HCT116 (cell line): Measurements from ENCODE around the gene ZNF750.

Experiments
- CEBPB ChIP-seq: IDR thresholded peaks from 2 replicates; pipeline ENCODE4 v1.6.1; 2012; ENCODE audit warnings: low read depth
- ELF1 ChIP-seq: IDR thresholded peaks from 2 replicates; pipeline ENCODE4 v1.6.1; 2012; ENCODE audit warnings: low read depth, borderline replicate concordance
- EZH2 ChIP-seq: fragments of 200-600 bp; sonication (generic); IDR thresholded peaks from 2 replicates; pipeline ENCODE4 v1.6.1; 2017; ENCODE audit warnings: antibody characterized with exemption, mixed run types
- EZH2phosphoT487 ChIP-seq: fragments of 200-600 bp; IDR thresholded peaks from 2 replicates; pipeline ENCODE4 v1.6.1; 2018; ENCODE audit warnings: antibody characterized with exemption, borderline replicate concordance
- POLR2AphosphoS5 ChIP-seq: IDR thresholded peaks from 2 replicates; pipeline ENCODE4 v1.6.1; 2011; ENCODE audit warnings: mild to moderate bottlenecking, low read depth, low read length, moderate library complexity
- RAD21 ChIP-seq: IDR thresholded peaks from 2 replicates; pipeline ENCODE4 v1.6.1; 2012; ENCODE audit warnings: low read depth, mild to moderate bottlenecking
- SP1 ChIP-seq: IDR thresholded peaks from 2 replicates; pipeline ENCODE4 v1.6.1; 2012; ENCODE audit warnings: low read depth
- YY1 ChIP-seq: IDR thresholded peaks from 2 replicates; pipeline ENCODE4 v1.6.1; 2011; ENCODE audit warnings: low read length, low read depth, moderate library complexity, mild to moderate bottlenecking; ENCODE audit not compliant: insufficient replicate concordance; ENCODE audit errors: extremely low read depth
- ZNF274 ChIP-seq: fragments of 200-500 bp; sonication (Bioruptor generic); IDR thresholded peaks from 2 replicates; pipeline ENCODE4 v1.6.1; 2014; ENCODE audit warnings: mild to moderate bottlenecking, low read depth, low read length, inconsistent platforms
- TF ChIP-seq, protein P1 (sequence below), 3 experiments: fragments of 200-600 bp in 1 of 3; sonication (generic) in 1 of 3; IDR thresholded peaks in 2 of 3; conservative IDR thresholded peaks in 1 of 3; 2 replicates each; pipeline ENCODE4 v1.5.1; 2012 to 2017; ENCODE audit warnings: low read depth in 2 of 3, low read length in 2 of 3, antibody characterized with exemption in 1 of 3, borderline replicate concordance in 1 of 3, control low read depth in 1 of 3, mild to moderate bottlenecking in 1 of 3, mixed read lengths in 1 of 3, mixed run types in 1 of 3, moderate library complexity in 1 of 3; ENCODE audit not compliant: insufficient read depth in 1 of 3
- TF ChIP-seq, protein P2 (sequence below): IDR thresholded peaks from 2 replicates; pipeline ENCODE4 v1.6.1; 2012; ENCODE audit warnings: low read depth
- TF ChIP-seq, protein P3 (sequence below): IDR thresholded peaks from 2 replicates; pipeline ENCODE4 v1.6.1; 2012
- TF ChIP-seq, protein P4 (sequence below): IDR thresholded peaks from 2 replicates; pipeline ENCODE4 v1.6.1; 2012

DNA sequence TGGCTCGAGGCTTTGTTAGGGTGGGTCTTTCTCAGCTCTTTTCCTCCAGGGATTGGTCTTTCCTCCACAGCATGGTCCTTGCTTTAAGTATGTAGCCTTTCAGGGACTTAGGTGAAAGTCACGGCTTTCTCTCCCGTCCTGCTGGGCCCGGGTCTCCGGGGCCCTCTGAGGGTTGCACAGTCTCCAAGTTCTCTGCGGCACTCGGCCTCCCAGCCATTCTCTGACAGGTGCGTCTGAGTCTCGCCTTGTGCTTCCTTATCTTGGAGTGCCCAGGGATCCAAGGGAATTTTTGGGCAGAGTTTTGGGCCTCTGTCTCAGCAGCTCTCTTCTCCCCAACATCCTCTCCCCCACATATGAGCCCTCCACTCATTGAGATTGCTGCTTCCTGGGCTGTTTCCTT lies 36.6 kb downstream of the ZNF750 start:
- TF ChIP-seq, protein P1, sequence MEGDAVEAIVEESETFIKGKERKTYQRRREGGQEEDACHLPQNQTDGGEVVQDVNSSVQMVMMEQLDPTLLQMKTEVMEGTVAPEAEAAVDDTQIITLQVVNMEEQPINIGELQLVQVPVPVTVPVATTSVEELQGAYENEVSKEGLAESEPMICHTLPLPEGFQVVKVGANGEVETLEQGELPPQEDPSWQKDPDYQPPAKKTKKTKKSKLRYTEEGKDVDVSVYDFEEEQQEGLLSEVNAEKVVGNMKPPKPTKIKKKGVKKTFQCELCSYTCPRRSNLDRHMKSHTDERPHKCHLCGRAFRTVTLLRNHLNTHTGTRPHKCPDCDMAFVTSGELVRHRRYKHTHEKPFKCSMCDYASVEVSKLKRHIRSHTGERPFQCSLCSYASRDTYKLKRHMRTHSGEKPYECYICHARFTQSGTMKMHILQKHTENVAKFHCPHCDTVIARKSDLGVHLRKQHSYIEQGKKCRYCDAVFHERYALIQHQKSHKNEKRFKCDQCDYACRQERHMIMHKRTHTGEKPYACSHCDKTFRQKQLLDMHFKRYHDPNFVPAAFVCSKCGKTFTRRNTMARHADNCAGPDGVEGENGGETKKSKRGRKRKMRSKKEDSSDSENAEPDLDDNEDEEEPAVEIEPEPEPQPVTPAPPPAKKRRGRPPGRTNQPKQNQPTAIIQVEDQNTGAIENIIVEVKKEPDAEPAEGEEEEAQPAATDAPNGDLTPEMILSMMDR (IDR thresholded peaks at IDR 0.05 in 2 of 3, conservative IDR thresholded peaks at IDR 0.05 in 1 of 3; ENCODE audit: borderline replicate concordance in 1 of 3, insufficient read depth in 1 of 3, low read depth in 2 of 3, low read length in 2 of 3), result no peak
- TF ChIP-seq, protein P2, sequence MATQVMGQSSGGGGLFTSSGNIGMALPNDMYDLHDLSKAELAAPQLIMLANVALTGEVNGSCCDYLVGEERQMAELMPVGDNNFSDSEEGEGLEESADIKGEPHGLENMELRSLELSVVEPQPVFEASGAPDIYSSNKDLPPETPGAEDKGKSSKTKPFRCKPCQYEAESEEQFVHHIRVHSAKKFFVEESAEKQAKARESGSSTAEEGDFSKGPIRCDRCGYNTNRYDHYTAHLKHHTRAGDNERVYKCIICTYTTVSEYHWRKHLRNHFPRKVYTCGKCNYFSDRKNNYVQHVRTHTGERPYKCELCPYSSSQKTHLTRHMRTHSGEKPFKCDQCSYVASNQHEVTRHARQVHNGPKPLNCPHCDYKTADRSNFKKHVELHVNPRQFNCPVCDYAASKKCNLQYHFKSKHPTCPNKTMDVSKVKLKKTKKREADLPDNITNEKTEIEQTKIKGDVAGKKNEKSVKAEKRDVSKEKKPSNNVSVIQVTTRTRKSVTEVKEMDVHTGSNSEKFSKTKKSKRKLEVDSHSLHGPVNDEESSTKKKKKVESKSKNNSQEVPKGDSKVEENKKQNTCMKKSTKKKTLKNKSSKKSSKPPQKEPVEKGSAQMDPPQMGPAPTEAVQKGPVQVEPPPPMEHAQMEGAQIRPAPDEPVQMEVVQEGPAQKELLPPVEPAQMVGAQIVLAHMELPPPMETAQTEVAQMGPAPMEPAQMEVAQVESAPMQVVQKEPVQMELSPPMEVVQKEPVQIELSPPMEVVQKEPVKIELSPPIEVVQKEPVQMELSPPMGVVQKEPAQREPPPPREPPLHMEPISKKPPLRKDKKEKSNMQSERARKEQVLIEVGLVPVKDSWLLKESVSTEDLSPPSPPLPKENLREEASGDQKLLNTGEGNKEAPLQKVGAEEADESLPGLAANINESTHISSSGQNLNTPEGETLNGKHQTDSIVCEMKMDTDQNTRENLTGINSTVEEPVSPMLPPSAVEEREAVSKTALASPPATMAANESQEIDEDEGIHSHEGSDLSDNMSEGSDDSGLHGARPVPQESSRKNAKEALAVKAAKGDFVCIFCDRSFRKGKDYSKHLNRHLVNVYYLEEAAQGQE, result no peak
- TF ChIP-seq CEBPB (no peak), YY1 (no peak), ZNF274 (no peak), RAD21 (no peak), EZH2phosphoT487 (no peak), ELF1 (no peak), SP1 (no peak), POLR2AphosphoS5 (no peak), EZH2 (no peak)
- TF ChIP-seq, protein P3, sequence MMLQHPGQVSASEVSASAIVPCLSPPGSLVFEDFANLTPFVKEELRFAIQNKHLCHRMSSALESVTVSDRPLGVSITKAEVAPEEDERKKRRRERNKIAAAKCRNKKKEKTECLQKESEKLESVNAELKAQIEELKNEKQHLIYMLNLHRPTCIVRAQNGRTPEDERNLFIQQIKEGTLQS, result no peak
- TF ChIP-seq, protein P4, sequence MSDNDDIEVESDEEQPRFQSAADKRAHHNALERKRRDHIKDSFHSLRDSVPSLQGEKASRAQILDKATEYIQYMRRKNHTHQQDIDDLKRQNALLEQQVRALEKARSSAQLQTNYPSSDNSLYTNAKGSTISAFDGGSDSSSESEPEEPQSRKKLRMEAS, result no peak
